BLaER1 (cell line): ENCODE data around the gene ZNF831.

Source experiments
- H3K27ac ChIP-seq: shearing (Covaris generic); formaldehyde crosslinking; 2 replicates; pipeline ENCODE4 v1.8.1; 2022
- H3K27me3 ChIP-seq: shearing (Covaris generic); formaldehyde crosslinking; 2 replicates; pipeline ENCODE4 v1.8.1; 2022
- H3K36me3 ChIP-seq: shearing (Covaris generic); formaldehyde crosslinking; 2 replicates; pipeline ENCODE4 v1.8.1; 2022
- H3K4me1 ChIP-seq: shearing (Covaris generic); formaldehyde crosslinking; 2 replicates; pipeline ENCODE4 v1.8.1; 2022
- H3K4me2 ChIP-seq: shearing (Covaris generic); formaldehyde crosslinking; 2 replicates; pipeline ENCODE4 v1.8.1; 2022
- H3K4me3 ChIP-seq: shearing (Covaris generic); formaldehyde crosslinking; 2 replicates; pipeline ENCODE4 v1.8.1; 2022
- H3K9ac ChIP-seq: shearing (Covaris generic); formaldehyde crosslinking; 2 replicates; pipeline ENCODE4 v1.8.1; 2022
- H3K9me3 ChIP-seq: shearing (Covaris generic); formaldehyde crosslinking; 2 replicates; pipeline ENCODE4 v1.8.1; 2022
- H4K20me1 ChIP-seq: shearing (Covaris generic); formaldehyde crosslinking; 2 replicates; pipeline ENCODE4 v1.8.1; 2022
- Cebpa-rat ChIP-seq: shearing (Covaris generic); IDR thresholded peaks from 2 replicates; pipeline ENCODE4 v1.8.1; 2022

Gene ZNF831

GRCh38 chr20:59253779-59254319, 90.2 kb downstream of the ZNF831 start:
- no peak for TF ChIP-seq Cebpa-rat
- Histone ChIP-seq H3K27ac (peak overlapping the region; percentile 15; the same call in 1 of the 2 replicates), H3K4me2 (peak overlapping the region; percentile 68)

GRCh38 chr20:59255256-59255655, 91.6 kb downstream of the ZNF831 start:
- no peaks in the 10 kb centered on the region for H3K27me3 ChIP-seq
- no peaks in the 10 kb centered on the region for H3K36me3 ChIP-seq
- no peak overlapping the region for H3K9ac ChIP-seq
- no peak overlapping the region for H3K4me2 ChIP-seq
- H3K9me3 ChIP-seq: peaks cover 11% of the 10 kb centered on the region
- H3K4me3 ChIP-seq: no peak overlapping the region
- no peak overlapping the region for H3K27ac ChIP-seq
- H4K20me1 ChIP-seq: no peaks in the 10 kb centered on the region
- H3K4me1 ChIP-seq: peaks cover 43% of the 10 kb centered on the region
- no peak for TF ChIP-seq Cebpa-rat

More at GRCh38 chr20:59253779-59254319, 90.2 kb downstream of the ZNF831 start:
- Histone ChIP-seq H3K9ac (no peak overlapping the region), H3K4me1 (peaks cover 38% of the 10 kb centered on the region), H3K4me3 (no peak overlapping the region), H3K36me3 (no peaks in the 10 kb centered on the region), H3K27me3 (no peaks in the 10 kb centered on the region), H4K20me1 (no peaks in the 10 kb centered on the region), H3K9me3 (peaks cover 15% of the 10 kb centered on the region)

- Histone ChIP-seq H3K27ac (no peak overlapping the region), H4K20me1 (no peaks in the 10 kb centered on the region), H3K9ac (no peak overlapping the region), H3K4me1 (peaks cover 42% of the 10 kb centered on the region), H3K4me2 (peak overlapping the region; percentile 36), H3K36me3 (no peaks in the 10 kb centered on the region), H3K4me3 (no peak overlapping the region), H3K9me3 (no peaks in the 10 kb centered on the region), H3K27me3 (no peaks in the 10 kb centered on the region)
- TF ChIP-seq Cebpa-rat: no peak
These were observed 94.6 kb downstream of the ZNF831 start for GRCh38 chr20:59258221-59258621.

DNA sequence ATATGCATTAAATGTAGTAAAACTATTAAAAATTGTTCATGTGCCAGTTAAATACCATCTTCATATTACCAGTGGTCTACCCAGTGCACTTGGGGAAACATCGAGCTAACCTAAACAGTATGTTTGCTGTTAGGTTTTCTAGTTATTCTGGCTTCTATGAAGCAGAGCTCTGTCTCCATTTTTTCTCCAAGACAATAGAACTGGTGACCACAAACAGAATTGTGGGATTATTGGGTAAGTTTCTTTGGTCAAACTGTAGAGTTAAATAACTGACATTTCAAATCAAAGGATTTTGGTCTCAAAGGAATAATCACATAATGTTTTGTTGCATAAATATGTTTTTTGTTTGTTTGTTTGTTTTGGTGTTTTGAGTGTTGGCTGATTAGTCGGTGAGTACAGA, 96.3 kb downstream of the ZNF831 start:
- H3K36me3 ChIP-seq: no peaks in the 10 kb centered on the region
- no peaks in the 10 kb centered on the region for H3K27me3 ChIP-seq
- H3K9ac ChIP-seq: no peak overlapping the region
- no peaks in the 10 kb centered on the region for H4K20me1 ChIP-seq
- H3K4me3 ChIP-seq: no peak overlapping the region
- no peaks in the 10 kb centered on the region for H3K9me3 ChIP-seq
- H3K27ac ChIP-seq: no peak overlapping the region
- no peak for TF ChIP-seq Cebpa-rat
- H3K4me1 ChIP-seq: peaks cover 34% of the 10 kb centered on the region
- H3K4me2 ChIP-seq: no peak overlapping the region; the same call in 1 of the 2 replicates

- no peaks in the 10 kb centered on the region for H4K20me1 ChIP-seq
- H3K27ac ChIP-seq: no peak overlapping the region
- no peaks in the 10 kb centered on the region for H3K36me3 ChIP-seq
- H3K9ac ChIP-seq: no peak overlapping the region
- no peaks in the 10 kb centered on the region for H3K27me3 ChIP-seq
- no peak for TF ChIP-seq Cebpa-rat
- no peak overlapping the region; the same call in 1 of the 2 replicates for H3K4me2 ChIP-seq
- H3K4me3 ChIP-seq: no peak overlapping the region
- H3K4me1 ChIP-seq: peaks cover 32% of the 10 kb centered on the region
- no peaks in the 10 kb centered on the region for H3K9me3 ChIP-seq
These were observed 101.7 kb downstream of the ZNF831 start for GRCh38 chr20:59265298-59265697.

- peaks cover 36% of the 10 kb centered on the region for H3K4me1 ChIP-seq
- no peak overlapping the region for H3K4me3 ChIP-seq
- no peak overlapping the region for H3K27ac ChIP-seq
- H3K36me3 ChIP-seq: no peaks in the 10 kb centered on the region
- no peaks in the 10 kb centered on the region for H3K9me3 ChIP-seq
- H3K4me2 ChIP-seq: peak overlapping the region; percentile 51
- TF ChIP-seq Cebpa-rat: no peak
- H3K27me3 ChIP-seq: no peaks in the 10 kb centered on the region
- H3K9ac ChIP-seq: no peak overlapping the region
- H4K20me1 ChIP-seq: no peaks in the 10 kb centered on the region
These were observed 105.2 kb downstream of the ZNF831 start for GRCh38 chr20:59268870-59269269.

- Histone ChIP-seq H3K36me3 (no peaks in the 10 kb centered on the region), H3K4me2 (peak overlapping the region; percentile 51), H3K4me3 (no peak overlapping the region)
These were observed 105.9 kb downstream of the ZNF831 start for GRCh38 chr20:59269411-59270025.

GRCh38 chr20:59270380-59270779, 106.8 kb downstream of the ZNF831 start:
- TF ChIP-seq Cebpa-rat: no peak
- Histone ChIP-seq H3K4me3 (no peak overlapping the region), H3K9me3 (no peaks in the 10 kb centered on the region), H3K4me1 (peaks cover 42% of the 10 kb centered on the region), H3K4me2 (no peak overlapping the region), H3K9ac (no peak overlapping the region), H3K27ac (no peak overlapping the region), H3K27me3 (no peaks in the 10 kb centered on the region), H4K20me1 (no peaks in the 10 kb centered on the region), H3K36me3 (no peaks in the 10 kb centered on the region)

More at GRCh38 chr20:59269411-59270025, 105.9 kb downstream of the ZNF831 start:
- H3K9ac ChIP-seq: no peak overlapping the region
- H3K27ac ChIP-seq: no peak overlapping the region
- no peaks in the 10 kb centered on the region for H3K9me3 ChIP-seq
- TF ChIP-seq Cebpa-rat: no peak
- no peaks in the 10 kb centered on the region for H3K27me3 ChIP-seq
- peaks cover 41% of the 10 kb centered on the region for H3K4me1 ChIP-seq
- no peaks in the 10 kb centered on the region for H4K20me1 ChIP-seq

DNA sequence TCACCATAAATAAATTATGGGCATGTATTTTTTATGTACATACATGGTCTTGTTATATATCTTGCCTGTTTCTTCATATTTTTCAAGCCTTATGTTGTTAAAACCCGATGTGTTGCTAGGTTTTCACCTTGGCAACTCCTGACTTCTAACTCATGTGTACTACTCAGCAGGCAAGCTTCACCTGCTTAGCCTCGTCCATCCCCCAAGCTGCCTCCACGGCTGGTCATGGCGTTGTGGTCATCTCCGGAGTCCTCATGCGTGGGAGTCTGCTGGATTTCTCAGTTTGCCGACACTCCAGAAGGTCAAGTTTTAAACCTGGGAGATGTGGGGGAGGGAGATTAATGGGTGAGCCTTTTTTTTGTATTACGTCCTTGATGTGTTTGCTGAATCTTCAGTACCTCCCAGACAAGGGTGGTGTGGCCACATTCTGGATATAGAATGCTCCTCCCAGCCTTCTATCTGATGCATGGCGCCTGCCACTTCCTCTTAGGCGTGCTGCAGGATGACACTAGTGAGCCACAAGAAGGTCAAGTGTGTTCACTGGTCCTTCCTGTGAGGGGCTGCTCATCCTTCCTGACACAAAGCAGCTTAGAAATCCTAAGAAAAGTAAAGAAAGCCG, 110.2 kb downstream of the ZNF831 start:
- H3K27ac ChIP-seq: peak overlapping the region; percentile 63
- H3K36me3 ChIP-seq: no peaks in the 10 kb centered on the region
- peaks cover 76% of the 10 kb centered on the region for H3K4me1 ChIP-seq
- peak overlapping the region; percentile 83 for H3K4me2 ChIP-seq
- H4K20me1 ChIP-seq: no peaks in the 10 kb centered on the region
- no peaks in the 10 kb centered on the region for H3K27me3 ChIP-seq
- H3K9me3 ChIP-seq: no peaks in the 10 kb centered on the region
- peak overlapping the region; percentile 15; the same call in 1 of the 2 replicates for H3K4me3 ChIP-seq
- peak overlapping the region; percentile 56; the same call in 1 of the 2 replicates for H3K9ac ChIP-seq
- no peak for TF ChIP-seq Cebpa-rat

DNA sequence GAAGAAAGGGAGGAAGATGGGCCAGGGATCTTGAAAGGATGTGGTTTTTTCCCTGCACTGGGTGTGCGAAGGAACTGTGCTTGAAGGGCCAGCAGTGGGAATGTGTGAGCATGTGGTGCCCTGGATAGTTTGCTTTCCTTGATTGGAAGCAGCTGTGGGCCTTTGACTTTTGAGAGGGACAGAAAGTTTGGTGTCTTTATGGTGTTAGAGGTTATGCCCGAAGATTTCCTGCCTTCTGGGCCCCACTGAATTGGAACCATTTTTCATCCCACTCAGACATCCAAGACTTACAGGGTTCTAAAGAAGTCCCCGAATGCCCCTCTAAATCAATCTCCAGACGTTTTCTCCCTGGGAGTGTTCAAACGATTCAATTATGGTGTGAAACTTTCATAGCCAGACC, 113.3 kb downstream of the ZNF831 start:
- no peaks in the 10 kb centered on the region for H3K36me3 ChIP-seq
- no peaks in the 10 kb centered on the region for H4K20me1 ChIP-seq
- no peak overlapping the region; the same call in 1 of the 2 replicates for H3K27ac ChIP-seq
- no peaks in the 10 kb centered on the region for H3K27me3 ChIP-seq
- TF ChIP-seq Cebpa-rat: no peak
- no peak overlapping the region for H3K4me3 ChIP-seq
- no peaks in the 10 kb centered on the region for H3K9me3 ChIP-seq
- H3K4me1 ChIP-seq: peaks cover 76% of the 10 kb centered on the region
- peak overlapping the region; percentile 79 for H3K4me2 ChIP-seq
- H3K9ac ChIP-seq: no peak overlapping the region
